Mesodermal cell (in vitro differentiated cells): ENCODE results near the gene AURKAIP1.

Source experiments
- H3K27ac ChIP-seq: 2 replicates; pipeline ENCODE4 v1.7.0; 2013; ENCODE audit warnings: mild to moderate bottlenecking, low read depth, low read length, moderate library complexity; ENCODE audit not compliant: severe bottlenecking
- H3K36me3 ChIP-seq: 2 replicates; pipeline ENCODE4 v1.7.1; 2013; ENCODE audit warnings: mild to moderate bottlenecking, low read length, moderate library complexity; ENCODE audit not compliant: control insufficient read depth, insufficient read depth
- H3K4me1 ChIP-seq: one replicate; pipeline ENCODE4 v1.7.1; 2013; ENCODE audit warnings: mild to moderate bottlenecking, low read length; ENCODE audit not compliant: insufficient read depth, control insufficient read depth, poor library complexity, severe bottlenecking
- H3K4me3 ChIP-seq: 2 replicates; pipeline ENCODE4 v1.7.0; 2013; ENCODE audit warnings: low read length, control low read depth, mild to moderate bottlenecking; ENCODE audit not compliant: insufficient read depth, poor library complexity, severe bottlenecking; ENCODE audit errors: extremely low read depth
- H3K9me3 ChIP-seq: 2 replicates; pipeline ENCODE4 v1.7.1; 2013; ENCODE audit warnings: mild to moderate bottlenecking, low read length, moderate library complexity; ENCODE audit not compliant: control insufficient read depth
- WGBS, 2 experiments: methylation state at CpG; one replicate each; pipeline ENCODE4 v1.1.5; 2013; ENCODE audit warnings: missing lambda C conversion rate in 2 of 2; ENCODE audit not compliant: insufficient coverage in 2 of 2; 5-methylcytosine and 5-hydroxymethylcytosine counted together

The AURKAIP1 gene

DNA sequence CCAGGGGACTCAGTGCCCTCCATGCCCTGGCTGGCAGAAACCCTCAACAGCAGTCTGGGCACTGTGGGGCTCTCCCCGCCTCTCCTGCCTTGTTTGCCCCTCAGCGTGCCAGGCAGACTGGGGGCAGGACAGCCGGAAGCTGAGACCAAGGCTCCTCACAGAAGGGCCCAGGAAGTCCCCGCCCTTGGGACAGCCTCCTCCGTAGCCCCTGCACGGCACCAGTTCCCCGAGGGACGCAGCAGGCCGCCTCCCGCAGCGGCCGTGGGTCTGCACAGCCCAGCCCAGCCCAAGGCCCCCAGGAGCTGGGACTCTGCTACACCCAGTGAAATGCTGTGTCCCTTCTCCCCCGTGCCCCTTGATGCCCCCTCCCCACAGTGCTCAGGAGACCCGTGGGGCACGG, 46.8 kb downstream of the AURKAIP1 start:
- Histone ChIP-seq H3K36me3 (peaks cover 12% of the 10 kb centered on the region), H3K4me3 (no peak overlapping the region), H3K9me3 (no peaks in the 10 kb centered on the region), H3K27ac (no peak overlapping the region), H3K4me1 (peaks cover 12% of the 10 kb centered on the region)
- WGBS, 2 experiments: 89 to 99% methylated on average over 12 of the region's 15 CpGs

DNA sequence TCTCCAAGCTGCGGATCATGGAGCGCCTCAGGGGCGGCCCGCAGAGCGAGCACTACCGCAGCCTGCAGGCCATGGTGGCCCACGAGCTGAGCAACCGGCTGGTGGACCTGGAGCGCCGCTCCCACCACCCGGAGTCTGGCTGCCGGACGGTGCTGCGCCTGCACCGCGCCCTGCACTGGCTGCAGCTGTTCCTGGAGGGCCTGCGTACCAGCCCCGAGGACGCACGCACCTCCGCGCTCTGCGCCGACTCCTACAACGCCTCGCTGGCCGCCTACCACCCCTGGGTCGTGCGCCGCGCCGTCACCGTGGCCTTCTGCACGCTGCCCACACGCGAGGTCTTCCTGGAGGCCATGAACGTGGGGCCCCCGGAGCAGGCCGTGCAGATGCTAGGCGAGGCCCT, 47.7 kb downstream of the AURKAIP1 start:
- H3K9me3 ChIP-seq: no peaks in the 10 kb centered on the region
- H3K36me3 ChIP-seq: peaks cover 16% of the 10 kb centered on the region
- 95% methylated on average over 36 to 40 of the region's 40 CpGs for WGBS, 2 experiments
- peaks cover 15% of the 10 kb centered on the region for H3K4me1 ChIP-seq
- no peak overlapping the region for H3K4me3 ChIP-seq
- no peak overlapping the region for H3K27ac ChIP-seq

DNA sequence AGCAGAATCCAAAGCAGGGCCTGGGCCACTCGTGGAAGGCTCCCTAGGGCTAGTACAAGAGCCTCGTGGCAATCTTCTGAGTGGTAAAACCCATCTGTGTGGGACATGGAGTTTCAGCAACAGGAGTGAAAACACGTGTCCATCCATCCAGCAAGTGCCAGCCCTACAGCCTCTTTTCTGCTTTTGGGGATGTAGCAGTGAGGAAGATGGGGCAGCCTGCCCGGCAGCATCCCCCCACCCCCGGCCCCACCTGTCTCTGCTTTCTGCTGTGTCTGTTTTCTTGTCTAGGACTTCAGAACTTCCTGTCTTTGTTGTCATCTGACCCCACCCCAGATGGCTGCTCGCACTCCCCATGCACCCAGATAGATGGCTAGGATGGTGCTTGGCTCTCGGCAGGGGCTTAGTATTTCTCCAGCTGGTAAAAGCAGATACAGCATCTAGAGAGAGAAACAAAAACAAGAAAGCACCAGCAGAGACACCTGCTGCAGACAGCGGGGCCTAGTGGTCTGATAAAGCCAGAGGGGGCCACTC, 48.9 kb downstream of the AURKAIP1 start:
- H3K9me3 ChIP-seq: no peaks in the 10 kb centered on the region
- H3K27ac ChIP-seq: no peak overlapping the region
- peaks cover 25% of the 10 kb centered on the region for H3K36me3 ChIP-seq
- WGBS, 2 experiments: 94 to 96% methylated on average over 6 to 7 of the region's 8 CpGs
- H3K4me3 ChIP-seq: no peak overlapping the region
- H3K4me1 ChIP-seq: peaks cover 16% of the 10 kb centered on the region

DNA sequence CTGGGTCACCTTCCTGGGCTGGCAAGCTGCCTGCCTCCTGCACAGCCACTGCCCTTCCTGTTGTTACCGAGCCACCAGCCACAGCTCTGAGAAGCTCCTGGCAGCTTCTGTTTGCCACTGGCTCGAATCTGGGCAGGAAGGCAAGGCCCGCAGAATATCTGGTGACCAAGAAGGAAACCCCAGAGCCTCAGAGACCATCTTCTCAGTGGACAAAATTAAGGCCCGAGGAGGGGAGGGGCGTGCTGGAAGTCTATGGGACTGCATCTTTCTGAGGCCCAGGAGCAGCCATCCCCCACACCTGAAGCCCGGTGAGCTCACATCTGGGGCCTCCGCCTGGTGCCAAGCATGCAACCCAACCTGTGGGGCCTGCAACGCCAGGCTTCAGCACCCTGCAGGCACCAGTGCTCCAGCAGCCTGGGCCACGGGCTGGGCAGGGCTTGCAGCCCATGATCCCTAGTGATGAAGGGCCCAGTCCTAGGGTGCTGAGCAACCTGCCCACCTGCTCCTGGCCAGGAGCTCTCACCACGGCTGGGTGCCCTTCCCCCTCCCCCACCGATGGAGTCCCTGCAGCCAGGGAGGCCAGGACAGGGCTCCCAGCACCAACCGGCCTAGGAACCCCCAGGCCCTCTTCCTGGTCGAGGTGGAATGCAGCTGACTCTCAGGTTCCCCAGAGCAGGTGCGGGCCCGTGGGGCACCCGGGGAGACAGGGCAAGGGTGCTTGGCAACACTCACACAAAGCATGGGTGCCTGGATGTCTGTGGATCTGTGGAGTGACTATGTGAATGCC, 49.5 kb downstream of the AURKAIP1 start:
- peaks cover 32% of the 10 kb centered on the region for H3K36me3 ChIP-seq
- no peaks in the 10 kb centered on the region for H3K9me3 ChIP-seq
- peaks cover 21% of the 10 kb centered on the region for H3K4me1 ChIP-seq
- WGBS, 2 experiments: 79% methylated on average over 13 to 15 of the region's 16 CpGs
- H3K27ac ChIP-seq: no peak overlapping the region
- H3K4me3 ChIP-seq: peak overlapping the region; percentile 73

DNA sequence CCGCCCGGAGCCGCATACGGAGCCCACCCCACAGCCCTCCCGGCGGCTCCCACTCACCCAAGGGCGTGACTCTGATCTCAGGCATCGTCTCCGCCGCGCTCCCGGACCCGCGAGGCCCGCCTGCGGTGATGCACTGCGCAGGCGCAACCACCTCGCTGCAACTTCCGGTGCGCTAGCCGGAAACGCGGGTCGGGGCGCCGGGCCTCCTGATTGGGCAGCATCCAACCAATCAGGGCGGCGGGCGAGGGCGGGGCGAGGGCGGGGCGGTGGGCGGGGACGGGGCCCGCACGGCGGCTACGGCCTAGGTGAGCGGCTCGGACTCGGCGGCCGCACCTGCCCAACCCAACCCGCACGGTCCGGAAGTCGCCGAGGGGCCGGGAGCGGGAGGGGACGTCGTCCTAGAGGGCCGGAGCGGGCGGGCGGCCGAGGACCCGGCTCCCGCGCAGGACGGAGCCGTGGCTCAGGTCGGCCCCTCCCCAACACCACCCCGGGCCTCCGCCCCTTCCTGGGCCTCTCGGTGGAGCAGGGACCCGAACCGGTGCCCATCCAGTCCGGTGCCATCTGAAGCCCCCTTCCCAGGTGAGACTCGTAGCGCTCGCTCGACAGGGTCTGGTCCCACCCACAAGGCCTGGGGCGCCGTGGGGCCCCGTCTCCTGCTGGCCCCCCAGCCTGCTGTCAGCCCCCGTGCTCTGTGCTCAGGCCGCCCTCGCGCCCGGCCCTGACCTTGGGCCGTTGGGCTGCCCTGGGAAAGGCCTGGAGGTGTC, 50.3 kb downstream of the AURKAIP1 start, which contains the start of the genes CPTP and INTS11:
CPTP (plus strand) TSS at position 279 of the 764 bp plus-strand sequence. CDS start 2,109 bp downstream, outside the sequence.
INTS11 (minus strand) TSS at position 137 of the 764 bp plus-strand sequence; CDS start at position 85, 52 bp downstream.
- peaks cover 21% of the 10 kb centered on the region for H3K4me1 ChIP-seq
- H3K27ac ChIP-seq: peak within 1 kb of the TSS; percentile 53
- 0 to 2% methylated on average over 46 to 53 of the region's 84 CpGs for WGBS, 2 experiments
- no peaks in the 10 kb centered on the region for H3K9me3 ChIP-seq
- H3K4me3 ChIP-seq: peak within 1 kb of the TSS; percentile 73
- H3K36me3 ChIP-seq: peaks cover 40% of the 10 kb centered on the region

DNA sequence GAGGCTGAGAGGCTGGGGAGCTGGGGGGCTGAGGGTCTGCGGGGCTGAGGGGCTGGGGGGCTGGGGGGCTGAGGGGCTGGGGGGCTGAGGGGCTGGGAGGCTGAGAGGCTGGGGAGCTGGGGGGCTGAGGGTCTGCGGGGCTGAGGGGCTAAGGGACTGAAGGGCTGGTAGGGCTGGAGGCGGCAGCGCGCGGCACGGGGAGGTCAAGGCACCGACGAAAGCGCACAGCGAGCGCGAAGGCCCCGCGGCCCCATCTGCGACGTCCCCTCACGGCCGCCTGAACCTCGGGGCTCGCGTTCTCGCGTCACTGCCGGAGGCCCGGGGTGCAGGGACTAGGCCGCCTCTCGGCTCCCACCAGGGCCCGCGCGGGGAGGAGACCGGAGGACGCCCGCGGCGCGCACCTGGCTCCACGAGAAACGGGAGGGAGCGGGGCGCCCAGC, 50.9 kb downstream of the AURKAIP1 start:
- H3K27ac ChIP-seq: peak overlapping the region; percentile 53

More for the DNA sequence above, 50.9 kb downstream of the AURKAIP1 start:
- Histone ChIP-seq H3K4me1 (peaks cover 24% of the 10 kb centered on the region), H3K36me3 (peaks cover 46% of the 10 kb centered on the region), H3K4me3 (peak overlapping the region; percentile 73), H3K9me3 (no peaks in the 10 kb centered on the region)
- 0 to 1% methylated on average over 21 to 40 of the region's 41 CpGs for WGBS, 2 experiments
